Spleen (tissue), 7 donors: ENCODE measurements around the gene KCNH4.

ENCODE experiments used
- CTCF ChIP-seq, 11 experiments: fragments of 200-600 bp in 7 of 11; fragments of 450-650 bp in 4 of 11; sonication (generic) in 4 of 11; IDR thresholded peaks in 8 of 11; conservative IDR thresholded peaks in 3 of 11; 1 replicate in 7 of 11; 2 replicates in 4 of 11; pipeline versions ENCODE4 v1.4.0 to v1.8.0; 2016 to 2021; ENCODE audit warnings: antibody characterized with exemption in 11 of 11, inconsistent platforms in 4 of 11, mild to moderate bottlenecking in 1 of 11
- POLR2A ChIP-seq, 3 donors: fragments of 450-650 bp; IDR thresholded peaks; one replicate each; pipeline ENCODE4 v1.5.1; 2017; ENCODE audit warnings: antibody characterized with exemption in 3 of 3, mild to moderate bottlenecking in 1 of 3
- POLR2AphosphoS5 ChIP-seq, 3 donors: sonication (generic); formaldehyde crosslinking; IDR thresholded peaks; one replicate each; pipeline ENCODE4 v1.5.1; 2017; ENCODE audit warnings: antibody characterized with exemption in 3 of 3
- donor health status: DM: no; HTN: no; CAD: no; lungs with moderate emphysema.
- donor health status: DM: no; HTN: no; CAD: no.
- donor health status: DM: no; HTN: no; CAD: no.

DNA sequence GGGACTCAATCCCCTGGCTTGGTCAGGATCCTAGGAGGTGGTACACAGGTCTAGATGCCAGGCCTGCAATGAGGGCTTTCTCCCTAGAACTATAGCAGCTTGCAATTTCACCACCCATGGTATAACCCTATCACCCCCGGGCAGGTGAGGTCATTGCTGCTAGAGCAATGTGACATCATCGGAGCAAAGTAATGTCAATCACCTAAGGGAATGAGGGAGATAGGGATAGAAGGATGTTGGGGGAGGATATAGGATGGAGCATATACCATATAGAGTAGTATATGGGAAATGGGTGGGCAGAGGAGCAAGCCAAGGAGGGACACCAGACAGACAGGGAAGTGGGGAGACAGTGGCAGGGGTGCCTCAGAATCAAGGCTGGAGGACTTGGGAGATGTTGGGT lies 3.3 kb downstream of the KCNH4 start:
- no peak for TF ChIP-seq CTCF (IDR thresholded peaks at IDR 0.05 in 8 of 11, conservative IDR thresholded peaks at IDR 0.05 in 3 of 11)
- no peak for TF ChIP-seq POLR2A (IDR thresholded peaks at IDR 0.05)
- TF ChIP-seq POLR2AphosphoS5 (IDR thresholded peaks at IDR 0.05) = no peak
